DMS 273 treated with DMSO at 0.1 percent for 48 hours (cell line): ENCODE measurements around the gene TIMM29.

Experiments
- DNase-seq: peaks from one replicate; lab custom pipeline; 2025; lab: John Stamatoyannopoulos, UW

TIMM29 gene

DNA sequence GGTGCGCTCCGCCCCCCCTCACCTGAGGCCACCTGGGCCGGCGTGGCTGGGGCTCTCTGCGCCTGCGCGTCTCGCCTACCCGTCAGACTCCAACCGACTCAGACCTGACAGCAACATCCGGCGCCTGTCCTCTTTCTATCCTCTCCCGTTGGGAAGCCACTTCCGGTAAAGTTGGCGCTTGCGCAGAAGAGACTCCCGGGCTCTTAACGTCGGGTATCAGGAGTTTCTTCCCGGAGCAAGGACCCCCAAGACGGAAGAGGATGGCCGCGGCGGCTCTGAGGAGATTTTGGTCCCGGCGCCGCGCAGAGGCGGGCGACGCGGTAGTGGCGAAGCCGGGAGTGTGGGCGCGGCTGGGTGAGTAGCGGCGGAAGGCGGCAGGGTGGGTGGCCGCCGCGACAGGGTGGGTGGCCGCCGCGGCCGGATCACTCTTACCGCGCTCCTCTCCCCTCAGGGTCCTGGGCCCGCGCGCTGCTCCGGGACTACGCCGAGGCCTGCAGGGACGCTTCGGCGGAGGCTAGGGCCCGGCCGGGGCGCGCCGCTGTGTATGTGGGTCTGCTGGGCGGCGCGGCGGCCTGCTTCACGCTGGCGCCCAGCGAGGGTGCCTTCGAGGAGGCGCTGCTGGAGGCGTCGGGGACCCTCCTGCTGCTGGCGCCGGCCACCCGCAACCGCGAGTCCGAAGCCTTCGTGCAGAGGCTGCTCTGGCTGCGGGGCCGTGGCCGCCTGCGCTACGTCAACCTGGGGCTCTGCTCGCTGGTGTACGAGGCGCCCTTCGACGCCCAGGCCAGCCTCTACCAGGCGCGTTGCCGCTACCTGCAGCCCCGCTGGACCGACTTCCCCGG, at the start of gene TIMM29, which contains the start of gene YIPF2:
Gene TIMM29, plus strand, starts transcription at position 249 of the 839 bp plus-strand sequence. Its CDS starts 12 bp downstream, at position 261.
Gene YIPF2, minus strand, starts transcription at position 77 of the 839 bp plus-strand sequence. CDS start 229 bp downstream, outside the sequence.
- peak; percentile 94 for DNase-seq

GRCh38 chr19:10881403-10882107, 47.1 kb upstream of the TIMM29 start:
- no peak for DNase-seq

GRCh38 chr19:10882108-10882457, 46.5 kb upstream of the TIMM29 start:
- no peak for DNase-seq

- DNase-seq = no peak
Measured at GRCh38 chr19:10884274-10884673, 44.3 kb upstream of the TIMM29 start.

DNA sequence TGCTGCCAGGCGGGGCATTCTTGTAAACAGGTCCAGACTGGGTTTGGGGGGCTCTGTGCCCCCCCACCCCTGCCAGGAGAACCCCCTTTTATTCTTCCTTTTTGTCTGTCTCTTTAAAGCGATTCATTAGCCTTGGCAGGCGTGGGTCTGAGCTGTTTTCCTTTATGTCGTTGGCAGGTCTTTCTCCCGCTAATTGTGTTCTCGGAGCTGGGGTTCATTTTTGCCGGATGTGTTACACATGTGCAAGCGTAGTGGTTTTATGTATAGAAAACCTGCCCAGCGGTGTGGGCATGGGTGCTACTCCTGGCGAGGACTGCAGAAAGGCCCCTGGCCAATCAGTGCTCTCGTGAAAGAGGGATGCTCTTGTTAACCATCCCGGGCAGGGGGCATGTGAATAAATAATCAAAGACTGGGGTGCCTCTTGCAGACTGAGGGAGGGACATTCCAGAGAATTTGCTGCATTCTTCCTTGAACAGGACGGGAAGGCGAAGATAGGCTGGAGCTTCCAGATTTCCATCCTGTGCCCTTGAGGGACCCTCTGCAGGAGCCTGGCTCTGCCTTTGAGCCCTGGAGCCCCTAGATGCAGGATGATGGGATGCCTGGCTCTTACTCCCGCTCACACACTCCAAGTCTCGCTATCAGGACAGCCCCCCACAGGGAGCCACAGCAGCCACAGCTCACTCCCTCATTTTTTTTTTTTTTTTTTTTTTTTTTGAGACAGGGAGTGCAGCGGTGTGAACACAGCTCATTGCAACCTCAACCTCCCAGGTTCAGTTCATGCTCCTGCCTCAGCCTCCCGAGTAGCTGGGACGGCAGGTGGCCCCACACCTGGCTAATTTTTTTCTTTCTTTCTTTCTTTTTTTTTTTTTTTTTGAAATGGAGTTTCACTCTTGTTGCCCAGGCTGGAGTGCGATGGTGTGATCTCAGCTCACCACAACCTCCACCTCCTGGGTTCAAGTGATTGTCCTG, 43.1 kb upstream of the TIMM29 start:
- DNase-seq = no peak

GRCh38 chr19:10887616-10888367, 40.8 kb upstream of the TIMM29 start:
- no peak for DNase-seq

DNA sequence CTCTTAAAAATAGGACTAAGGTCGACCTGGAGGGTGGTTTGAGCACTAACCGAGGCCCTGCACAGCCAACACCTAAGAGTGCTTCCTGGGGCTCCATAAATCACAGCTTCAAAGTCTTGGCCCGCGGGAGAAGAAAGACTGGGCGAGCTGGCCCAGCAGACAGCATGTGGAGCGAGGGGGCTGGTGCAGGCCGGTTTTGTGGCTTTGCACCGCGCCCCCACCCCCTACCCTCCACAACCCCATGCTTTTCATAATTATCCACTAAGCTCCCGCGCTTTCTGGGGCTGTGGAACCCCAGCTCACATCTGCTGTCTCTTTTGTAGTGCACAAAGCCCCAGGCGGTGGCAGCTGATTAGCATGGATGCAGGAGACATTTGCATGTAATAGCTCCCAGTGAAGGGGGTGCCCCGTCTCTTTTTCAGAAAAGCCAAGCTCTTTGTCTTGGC, 40.2 kb upstream of the TIMM29 start:
- DNase-seq = peak; percentile 87

- DNase-seq = no peak
Measured at GRCh38 chr19:10889880-10890279, 38.7 kb upstream of the TIMM29 start.

DNA sequence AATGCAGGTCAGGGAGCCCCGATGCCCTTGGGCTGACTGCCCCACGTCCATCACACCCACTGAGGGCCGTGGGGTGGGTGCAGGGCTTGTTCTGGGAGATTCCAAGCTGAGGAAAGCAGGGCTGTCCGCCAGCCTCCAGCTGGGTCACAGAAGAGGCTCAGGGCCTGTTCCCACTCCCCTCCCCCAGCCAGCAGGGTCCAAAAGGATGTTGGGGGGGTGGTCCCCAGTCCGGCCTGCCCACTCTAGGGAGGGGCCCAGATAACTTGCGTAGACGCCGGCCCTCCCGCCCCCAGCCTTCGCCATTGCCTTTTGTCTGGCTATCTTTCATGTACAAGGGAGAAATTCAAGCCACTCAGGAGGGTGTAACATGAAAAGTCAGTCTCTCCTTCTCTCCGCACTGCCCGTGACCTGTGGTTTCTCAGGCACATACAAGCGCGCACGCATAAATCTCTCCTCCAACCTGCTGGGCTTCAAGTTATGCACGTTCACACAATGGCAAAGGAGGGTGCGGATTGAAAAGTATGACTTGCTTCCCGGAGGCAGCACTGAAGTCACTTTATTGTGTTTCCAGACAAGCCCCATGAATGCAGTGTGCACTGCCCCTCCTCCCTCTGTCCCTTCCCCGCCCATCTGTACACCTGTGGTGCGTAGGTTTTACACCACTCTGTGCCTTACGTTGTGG, 37.1 kb upstream of the TIMM29 start:
- no peak for DNase-seq

DNA sequence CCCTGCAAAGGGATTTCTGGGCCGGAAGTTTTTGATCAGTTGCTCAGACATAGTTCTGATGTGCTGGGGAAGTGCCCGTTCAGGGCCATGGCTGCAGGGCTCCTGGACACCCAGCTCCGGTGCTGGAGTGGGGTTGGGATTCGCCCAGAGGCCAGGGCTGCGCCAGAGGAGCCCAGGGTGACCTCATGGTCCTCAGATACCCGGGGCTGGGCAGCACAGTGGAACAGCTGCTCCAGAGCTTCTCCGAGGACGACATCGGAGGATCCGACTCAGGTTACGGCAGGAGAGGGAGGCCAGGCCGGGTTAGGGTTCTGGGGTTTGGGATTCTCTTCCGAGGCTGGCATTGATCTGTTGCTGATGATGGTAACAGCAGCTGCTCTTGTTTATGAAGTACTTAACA, 36.4 kb upstream of the TIMM29 start:
- DNase-seq = peak; percentile 37

DNA sequence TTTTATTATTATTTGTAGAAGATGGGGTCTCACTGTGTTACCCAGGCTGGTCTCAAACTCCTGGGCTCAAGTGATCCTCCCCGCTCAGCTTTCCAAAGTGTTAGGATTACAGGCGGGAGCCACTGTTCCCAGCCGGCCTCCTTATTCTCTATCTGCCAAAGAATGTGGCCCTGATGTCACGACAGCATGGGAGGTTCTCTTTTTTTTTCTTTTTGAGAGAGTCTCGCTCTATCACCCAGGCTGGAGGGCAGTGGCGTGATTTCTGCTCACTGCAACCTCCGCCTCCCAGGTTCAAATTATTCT, 33.7 kb upstream of the TIMM29 start:
- DNase-seq = no peak

DNA sequence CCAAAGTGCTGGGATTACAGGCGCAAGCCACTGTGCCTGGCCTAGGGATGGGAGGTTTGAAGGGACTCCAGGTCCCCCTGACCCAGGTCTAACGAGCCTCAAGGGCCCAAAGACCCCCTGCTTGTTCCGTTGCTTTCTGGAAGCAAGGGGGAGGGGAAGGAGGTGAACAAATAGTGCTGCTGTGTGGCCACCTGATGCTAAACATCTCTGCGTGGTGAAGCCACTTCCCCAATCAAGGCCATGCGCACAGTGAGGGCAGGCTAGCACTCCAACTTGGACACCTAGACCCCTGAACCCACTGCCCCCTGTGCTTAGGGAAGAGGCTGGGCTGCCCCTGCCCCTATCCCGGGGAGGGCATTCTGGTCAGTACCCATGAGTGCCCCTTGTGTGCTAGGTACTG, 33.2 kb upstream of the TIMM29 start:
- DNase-seq = no peak

- no peak for DNase-seq
Measured at GRCh38 chr19:10895920-10896319, 32.7 kb upstream of the TIMM29 start.

GRCh38 chr19:10896851-10897526, 31.6 kb upstream of the TIMM29 start:
- DNase-seq = no peak

DNA sequence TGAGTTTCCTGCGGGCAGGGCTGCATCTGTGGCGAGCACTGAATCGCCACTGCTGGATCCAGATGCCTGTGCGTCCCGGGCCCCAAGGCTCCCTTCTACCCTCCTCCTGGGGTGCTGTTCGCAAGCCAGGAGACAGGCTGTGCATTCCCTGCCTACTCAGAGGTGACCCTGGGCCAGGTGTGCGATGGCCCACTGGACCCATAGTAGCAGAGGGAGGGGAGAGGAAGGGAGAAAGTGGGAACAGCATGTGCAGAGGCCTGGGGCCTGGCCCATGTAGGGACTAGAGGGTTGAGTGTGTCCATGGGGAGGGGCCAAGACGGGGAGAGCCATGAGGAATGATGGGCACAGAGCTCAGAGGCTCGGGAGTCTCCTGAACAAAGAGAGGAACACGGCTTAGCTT, 30.0 kb upstream of the TIMM29 start:
- DNase-seq = no peak

DNA sequence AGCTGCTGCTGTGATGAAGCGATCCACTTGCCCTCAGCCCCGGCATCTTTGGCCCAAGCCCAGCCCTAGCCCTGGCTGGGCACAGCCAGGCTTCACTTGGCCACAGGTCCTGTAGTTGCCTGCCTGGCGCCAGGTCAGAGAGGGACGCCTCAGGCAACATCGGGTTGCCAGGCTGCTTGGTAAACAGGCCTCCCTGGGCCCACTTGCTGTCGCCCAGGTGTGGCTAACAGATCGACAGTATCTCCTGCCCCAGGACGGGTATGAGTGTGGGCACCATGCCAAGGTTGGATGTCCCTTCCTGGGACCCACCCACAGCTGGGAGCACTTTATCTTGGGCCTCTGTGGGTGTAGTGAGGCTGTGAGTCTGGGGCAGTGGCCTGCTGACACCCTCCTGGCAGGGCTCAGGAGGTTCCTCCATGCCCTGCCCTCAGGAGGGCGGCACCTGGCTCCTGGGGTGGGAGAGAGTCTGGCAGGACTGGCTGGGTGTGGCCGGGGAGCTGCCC, 29.4 kb upstream of the TIMM29 start:
- no peak for DNase-seq

- no peak for DNase-seq
Measured at GRCh38 chr19:10907925-10908324, 20.7 kb upstream of the TIMM29 start.

DNA sequence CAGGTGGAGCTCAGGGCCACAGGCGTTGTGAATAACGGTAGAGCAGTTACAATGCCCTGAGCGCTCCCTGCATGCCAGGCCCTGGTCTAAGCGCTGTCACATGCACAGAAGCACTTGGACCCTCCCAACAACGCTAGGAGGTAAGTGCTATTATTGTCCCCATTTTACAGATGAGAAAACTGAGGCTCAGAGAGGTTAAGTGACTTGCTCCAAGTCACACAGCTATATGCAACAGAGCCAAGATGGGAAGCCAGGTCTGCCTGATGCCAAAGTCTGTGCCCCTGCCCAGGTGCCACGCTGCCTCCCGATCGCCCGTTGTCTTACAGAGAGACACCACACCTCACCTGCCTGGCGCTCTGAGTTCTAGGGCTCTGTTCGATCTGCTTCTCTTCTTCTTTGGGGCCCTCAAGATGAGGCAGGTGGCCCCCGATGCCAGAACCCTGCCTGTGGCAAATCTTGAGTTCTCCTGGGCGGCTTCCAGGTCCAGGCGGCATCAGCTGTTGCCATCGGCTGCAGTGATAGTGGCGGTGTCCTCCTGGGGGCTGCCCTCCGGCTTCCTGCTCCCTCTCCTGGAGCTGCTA, 20.1 kb upstream of the TIMM29 start:
- DNase-seq = no peak

DNA sequence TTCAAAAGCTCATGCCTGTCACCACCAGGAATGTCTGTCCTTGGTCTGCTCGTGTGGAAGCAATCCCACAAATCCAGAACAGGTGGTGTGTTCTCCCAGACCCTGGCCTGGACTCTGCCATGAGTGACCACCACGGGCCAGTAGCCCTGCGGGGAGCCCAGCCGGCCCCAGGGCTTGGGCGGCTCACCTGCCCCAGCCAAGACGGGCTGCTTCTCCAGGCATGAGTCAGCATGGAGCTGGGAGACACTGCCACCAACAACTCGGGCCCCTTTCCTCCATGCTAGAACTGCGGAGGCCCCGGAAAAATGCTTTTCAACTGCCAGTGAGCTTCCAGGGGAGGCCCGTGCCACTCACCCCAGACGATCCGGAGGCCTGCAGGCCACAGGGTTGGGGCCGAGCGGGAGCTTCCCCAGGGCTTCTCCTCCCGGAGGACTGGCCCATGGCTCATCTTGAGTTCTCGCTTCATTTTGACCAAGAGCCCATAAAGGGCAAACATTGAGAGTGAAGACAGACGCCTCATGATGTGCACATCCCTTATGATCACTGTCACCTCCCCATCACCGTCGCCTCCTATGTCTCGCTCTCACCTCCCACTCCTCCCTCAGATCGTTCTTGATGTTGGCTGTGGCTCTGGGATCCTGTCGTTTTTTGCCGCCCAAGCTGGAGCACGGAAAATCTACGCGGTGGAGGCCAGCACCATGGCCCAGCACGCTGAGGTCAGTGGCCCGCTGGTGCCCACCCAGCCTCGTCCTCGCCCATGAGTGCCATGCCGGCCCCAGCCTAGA, 16.8 kb upstream of the TIMM29 start:
- no peak for DNase-seq
